Activated CD4-positive, alpha-beta T cell treated with anti-CD3 and anti-CD28 coated beads, Interleukin-2, Interleukin-4, amounts not matched to agents 100 ng/mL and 50 ng/mL, durations not matched to agents 16 hours and 8 hours (primary cell): Measurements from ENCODE around the gene DCUN1D2.

Experiments used
- DNase-seq: peaks from one replicate; pipeline ENCODE4 v3.0.0-alpha.2; 2020; ENCODE audit warnings: low spot score

DCUN1D2 gene

GRCh38 chr13:113422807-113423519 is 67.5 kb downstream of the DCUN1D2 start:
- no peak for DNase-seq

DNA sequence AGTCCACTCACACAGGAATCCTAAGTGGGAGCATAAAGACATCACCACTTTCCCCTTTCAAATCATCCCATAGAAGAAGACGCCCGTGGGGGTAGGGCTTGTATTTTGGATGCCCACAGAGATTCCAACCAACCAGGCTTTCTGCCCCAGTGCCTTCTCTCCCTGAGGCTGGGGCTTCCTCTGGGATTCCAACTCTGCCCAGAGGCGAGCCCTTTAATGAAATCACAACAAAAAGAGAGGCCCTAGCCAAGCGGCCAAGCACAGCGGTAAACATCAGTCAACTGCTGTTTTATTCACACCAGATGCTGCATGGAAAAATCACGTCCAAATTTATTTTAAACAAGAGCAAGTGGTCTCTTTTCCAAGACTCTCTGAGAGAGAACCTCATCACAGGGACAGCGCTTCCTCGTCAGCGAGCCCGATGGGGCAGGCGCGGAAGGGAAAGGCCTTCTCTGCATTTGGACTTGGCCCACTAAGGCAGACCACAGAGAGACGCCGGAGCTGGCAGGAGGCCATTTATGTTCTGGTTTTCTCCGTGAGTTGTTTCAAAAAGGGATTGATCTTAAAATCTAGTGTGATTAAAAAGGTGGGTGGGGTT is 68.7 kb downstream of the DCUN1D2 start:
- no peak for DNase-seq

DNA sequence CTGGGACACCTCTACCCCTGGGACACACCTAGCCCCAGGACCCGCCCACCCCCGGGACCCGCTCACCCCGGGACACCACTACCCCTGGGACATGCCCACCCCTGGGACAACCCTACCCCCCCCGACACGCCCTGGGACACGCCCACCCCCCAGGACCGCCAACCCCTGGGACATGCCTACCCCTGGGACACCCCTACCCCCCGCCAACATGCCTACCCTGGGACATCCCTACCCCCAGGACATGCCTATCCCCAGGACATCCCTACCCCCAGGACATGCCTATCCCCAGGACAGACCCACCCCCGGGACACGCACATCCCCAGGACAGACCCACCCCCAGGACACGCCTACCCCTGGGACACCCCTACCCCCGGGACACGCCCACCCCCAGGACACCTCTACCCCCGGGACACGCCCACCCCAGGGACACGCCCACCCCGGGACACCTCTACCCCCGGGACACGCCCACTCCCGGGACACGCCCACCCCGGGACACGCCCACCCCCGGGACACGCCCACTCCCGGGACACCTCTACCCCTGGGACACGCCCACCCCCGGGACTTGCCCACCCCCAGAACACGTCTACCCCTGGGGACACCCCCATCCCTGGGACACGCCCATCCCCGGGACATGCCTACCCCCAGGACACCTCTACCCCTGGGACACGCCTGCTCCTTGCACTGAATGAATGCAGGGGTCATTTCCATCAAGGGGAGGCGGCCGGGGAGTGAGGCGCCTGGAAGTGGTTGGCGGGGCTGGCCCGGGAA is 69.5 kb downstream of the DCUN1D2 start:
- DNase-seq = no peak

GRCh38 chr13:113420232-113420631 is 70.3 kb downstream of the DCUN1D2 start:
- DNase-seq = no peak

DNA sequence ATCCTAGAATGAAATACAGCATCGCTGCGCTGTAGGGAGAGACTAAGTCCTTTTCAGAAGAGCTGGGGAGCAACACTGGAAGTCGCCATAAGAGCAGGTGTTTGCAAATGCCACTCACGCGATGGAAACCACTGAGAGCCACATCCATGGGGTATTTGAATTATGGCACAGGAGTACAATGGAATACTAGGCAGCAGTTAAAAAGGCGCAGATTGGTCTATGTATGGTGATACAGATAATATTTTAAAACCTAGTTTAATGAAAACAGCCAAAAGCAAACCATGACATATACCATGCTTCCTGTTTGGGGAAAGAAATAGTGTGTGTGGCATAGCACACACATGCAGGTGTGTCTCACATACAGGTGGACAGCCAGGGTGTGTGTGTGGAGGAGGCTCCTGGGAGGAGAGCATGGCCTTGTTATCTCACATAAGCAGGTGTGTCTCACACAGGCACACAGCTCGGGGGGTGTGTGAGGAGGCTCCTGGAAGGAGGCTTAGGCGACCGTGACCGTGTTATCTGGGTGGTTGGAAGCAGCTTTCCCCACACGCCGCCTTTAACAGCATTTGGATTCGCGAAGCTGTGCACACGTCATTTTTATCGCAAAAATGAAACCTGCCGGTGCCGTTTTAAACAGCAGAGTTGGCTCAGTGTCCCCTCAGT is 70.8 kb downstream of the DCUN1D2 start:
- DNase-seq = no peak

GRCh38 chr13:113418722-113419049 is 71.8 kb downstream of the DCUN1D2 start:
- DNase-seq = no peak

- DNase-seq = no peak
Measured at GRCh38 chr13:113417836-113418721, 72.4 kb downstream of the DCUN1D2 start.

- DNase-seq = no peak
Measured at GRCh38 chr13:113417008-113417751, 73.3 kb downstream of the DCUN1D2 start.

- no peak for DNase-seq
Measured at GRCh38 chr13:113415825-113416224, 74.7 kb downstream of the DCUN1D2 start.

DNA sequence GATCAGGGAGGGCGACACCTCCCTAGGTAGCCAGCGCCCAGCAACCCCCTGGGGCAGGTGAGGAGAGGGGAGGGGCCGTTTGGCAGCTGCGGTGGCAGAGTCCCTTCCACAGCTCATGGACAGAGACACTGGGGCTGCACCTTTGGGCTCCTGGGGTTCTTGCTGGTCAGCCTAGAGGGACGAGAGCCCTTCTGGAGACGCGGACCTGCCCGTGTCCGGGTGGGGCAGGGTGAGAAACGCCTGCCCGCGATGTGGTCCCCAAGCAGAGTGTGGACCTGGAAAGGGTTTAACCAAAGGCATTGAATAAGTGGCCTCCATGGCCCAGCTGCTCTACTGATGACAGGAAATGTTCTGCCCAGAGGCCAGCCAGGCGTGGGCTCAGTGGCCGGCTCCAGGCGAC is 75.5 kb downstream of the DCUN1D2 start:
- DNase-seq = no peak

- no peak for DNase-seq
Measured at GRCh38 chr13:113414335-113414734, 76.2 kb downstream of the DCUN1D2 start.

DNA sequence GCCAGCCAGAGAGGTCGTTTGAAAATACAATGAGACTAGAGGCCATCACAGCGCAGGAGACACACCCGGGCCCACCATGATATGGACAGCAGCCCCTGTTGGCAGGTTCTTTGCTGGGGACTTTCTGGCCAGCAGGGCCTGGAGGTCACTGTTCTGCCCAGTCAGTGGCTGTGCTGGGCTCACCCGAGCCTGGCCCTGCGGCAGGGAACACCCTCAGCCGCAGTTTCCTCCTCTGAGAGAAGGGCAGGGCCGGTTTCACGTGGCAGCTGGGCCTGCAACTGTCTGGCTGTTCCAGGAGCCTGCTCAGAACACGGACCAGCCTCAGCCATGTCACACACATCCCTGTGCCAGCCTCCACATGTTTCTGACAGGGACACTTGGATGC is 76.6 kb downstream of the DCUN1D2 start:
- no peak for DNase-seq

GRCh38 chr13:113413178-113413897 is 77.2 kb downstream of the DCUN1D2 start:
- DNase-seq = no peak

GRCh38 chr13:113412440-113412839 is 78.1 kb downstream of the DCUN1D2 start:
- no peak for DNase-seq

DNA sequence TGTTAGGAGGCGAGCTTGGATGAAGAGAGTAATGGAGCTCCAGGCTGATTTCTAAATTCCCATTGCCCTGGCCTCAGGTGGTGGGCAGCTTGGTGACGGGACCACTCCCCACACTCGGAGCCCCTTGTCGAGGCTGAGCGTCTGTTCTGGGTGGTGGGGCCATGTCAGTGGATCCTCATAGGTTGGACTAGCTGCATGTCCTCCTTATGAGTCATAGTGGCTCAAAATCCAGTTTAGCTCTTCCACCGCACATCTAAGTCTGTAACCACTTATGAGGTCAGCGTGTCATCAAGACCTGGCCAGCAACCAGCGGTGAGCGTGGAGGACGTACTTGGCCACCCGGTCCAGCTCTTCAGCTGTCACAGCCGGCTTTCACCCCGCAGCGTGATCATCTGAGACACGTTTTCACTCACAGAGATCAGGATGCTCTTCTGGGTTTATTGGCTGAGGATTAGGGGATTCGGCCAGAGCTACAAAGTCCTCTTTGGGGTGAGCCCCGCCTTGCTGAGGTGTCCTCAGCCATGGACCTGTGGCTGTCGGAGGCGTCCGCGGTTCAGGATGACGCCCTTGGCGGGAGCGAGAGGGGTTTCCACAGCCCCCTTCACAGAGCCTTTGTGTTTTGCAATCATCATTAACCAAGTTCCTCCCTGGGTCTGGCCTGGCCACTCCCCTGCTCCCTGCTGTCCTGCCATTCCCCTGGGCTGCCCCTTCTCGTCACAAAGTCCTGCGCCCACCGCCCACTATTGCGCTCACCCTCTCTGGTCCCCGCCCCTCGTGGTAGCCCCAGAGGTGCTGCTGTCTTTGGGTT is 79.1 kb downstream of the DCUN1D2 start:
- DNase-seq = no peak

- DNase-seq = no peak
Measured at GRCh38 chr13:113410472-113411201, 79.9 kb downstream of the DCUN1D2 start.

DNA sequence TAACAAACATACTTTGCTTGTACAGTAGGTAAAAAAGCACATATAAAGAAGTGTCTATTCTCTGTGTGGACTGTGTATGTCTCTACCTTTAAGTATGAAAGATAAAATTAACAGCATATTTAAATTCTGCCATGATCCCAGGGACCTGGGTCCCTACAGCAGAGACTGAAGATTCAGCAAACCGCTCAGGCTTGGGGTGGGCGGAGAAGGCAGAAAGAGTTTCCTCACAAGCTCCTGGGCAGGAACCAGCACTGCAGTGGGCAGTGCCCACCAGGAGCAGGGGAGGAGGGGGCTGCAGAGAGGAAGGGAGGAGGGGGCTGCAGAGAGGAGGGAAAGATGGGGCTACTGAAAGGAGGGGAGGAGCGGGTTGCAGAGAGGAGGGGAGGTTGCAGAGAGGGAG is 81.9 kb downstream of the DCUN1D2 start:
- DNase-seq = no peak

DNA sequence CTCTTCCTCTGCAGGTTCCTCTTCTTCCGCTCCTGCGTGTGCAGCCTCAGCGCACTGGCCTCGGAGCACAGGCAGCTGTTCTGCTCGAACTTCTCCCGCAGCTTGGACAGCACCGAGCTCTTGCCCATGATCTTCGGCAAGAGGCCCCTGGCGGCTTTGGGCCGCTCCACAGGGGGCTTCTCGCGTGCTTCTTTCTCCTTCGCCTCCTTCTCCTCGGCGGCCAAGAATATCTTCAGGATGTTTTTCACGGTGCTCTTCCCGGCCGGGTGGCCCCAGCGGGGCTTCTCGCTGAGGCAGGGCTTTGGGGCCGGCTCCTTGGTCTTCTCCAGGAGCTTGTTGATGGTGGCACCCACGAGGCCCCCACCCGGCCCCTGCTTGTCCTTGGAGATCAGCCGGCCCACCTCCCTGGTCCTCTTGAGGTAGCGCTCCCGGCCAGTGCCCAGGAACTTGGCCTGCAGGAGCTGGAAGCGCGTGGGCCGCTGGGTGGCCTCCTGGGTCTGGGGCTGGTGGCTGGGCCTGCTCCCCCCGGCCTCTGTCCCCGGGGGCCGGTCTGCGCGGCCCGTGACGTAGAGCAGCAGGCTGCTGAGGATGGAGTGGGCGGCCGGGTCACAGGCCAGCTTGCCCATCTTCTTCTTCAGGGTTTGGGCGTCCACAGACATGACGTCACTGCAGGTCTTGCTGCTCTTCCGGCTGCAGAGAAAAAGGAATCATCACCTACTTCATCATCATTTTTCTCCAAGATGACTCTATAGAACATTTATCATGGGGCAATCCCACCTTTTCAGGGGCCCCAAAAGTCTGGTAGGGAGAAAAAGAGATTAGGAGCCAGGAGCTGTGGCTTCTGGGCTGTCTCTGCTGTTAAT is 82.7 kb downstream of the DCUN1D2 start:
- no peak for DNase-seq
